GM04504 (cell line): ENCODE data around the gene BMPER.

Experiments
- DNase-seq: peaks from one replicate; pipeline ENCODE4 v3.0.0-alpha.2; 2012; ENCODE audit warnings: low read depth

BMPER gene

DNA sequence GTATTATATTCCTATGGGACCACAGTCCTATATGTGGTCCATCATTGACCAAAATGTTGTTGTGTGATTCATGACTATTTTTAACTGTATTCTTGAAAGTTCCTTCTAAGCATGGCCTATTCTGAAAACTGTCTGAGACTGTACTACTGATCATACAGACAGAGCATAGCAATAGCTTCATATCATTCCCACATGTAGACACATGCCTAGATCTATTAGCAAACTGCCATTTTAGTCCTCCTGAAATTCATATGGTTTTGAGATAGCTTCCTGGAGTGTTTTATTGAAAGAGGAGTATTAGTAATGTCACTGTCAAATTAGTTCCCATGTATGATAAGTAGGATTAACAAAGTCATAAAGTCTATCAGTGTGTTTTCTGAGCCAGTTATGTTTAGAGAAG is 157.5 kb downstream of the BMPER start:
- no peak for DNase-seq

- DNase-seq, result no peak
Observed at GRCh38 chr7:34064519-34065158, 159.3 kb downstream of the BMPER start.

DNA sequence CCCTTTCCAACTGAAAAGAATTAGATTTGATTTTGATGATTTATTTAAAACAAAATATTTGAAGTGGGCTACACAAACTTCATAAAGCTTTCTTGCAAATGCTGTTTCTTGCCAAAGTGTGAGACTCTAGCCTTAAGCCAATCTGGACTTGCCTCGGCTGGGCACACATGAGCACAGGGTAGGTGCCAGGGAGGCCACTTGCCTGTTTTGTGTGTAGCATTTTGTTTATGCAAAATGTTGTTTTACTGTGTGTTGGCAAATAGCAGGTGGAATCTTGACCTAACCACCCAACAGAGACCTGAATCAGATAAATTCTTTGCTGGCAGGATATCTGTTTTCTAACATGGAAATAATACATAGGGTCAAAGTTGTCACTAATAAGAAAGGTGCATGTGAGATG is 161.1 kb downstream of the BMPER start:
- no peak for DNase-seq

- no peak for DNase-seq
Observed at GRCh38 chr7:34067005-34067778, 161.9 kb downstream of the BMPER start.

GRCh38 chr7:34069676-34070075 is 164.3 kb downstream of the BMPER start:
- DNase-seq, result no peak

- DNase-seq, result no peak
Observed at GRCh38 chr7:34070511-34071323, 165.4 kb downstream of the BMPER start.

DNA sequence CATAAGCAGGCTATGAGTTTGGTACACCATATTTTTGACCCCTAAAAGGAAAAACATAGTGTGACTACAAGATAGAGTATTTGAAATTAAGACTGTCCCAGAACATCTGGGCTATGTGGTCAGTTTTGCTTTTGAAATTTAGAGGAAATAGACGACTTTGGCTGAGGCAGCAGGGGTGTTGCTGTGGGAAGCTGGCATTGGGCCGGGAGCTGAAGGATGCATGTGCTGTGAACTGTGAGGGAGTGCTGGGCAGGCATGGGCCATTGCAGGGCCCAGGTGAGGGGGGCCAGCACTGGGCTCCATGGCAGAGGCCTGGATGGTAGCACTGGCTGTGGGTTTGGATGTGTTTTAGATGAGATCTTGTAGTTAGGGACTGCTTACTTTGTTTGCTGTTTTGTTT is 168.3 kb downstream of the BMPER start:
- DNase-seq, result peak; percentile 58

- no peak for DNase-seq
Observed at GRCh38 chr7:34074421-34074820, 169.1 kb downstream of the BMPER start.

GRCh38 chr7:34075523-34076370 is 170.4 kb downstream of the BMPER start:
- no peak for DNase-seq

DNA sequence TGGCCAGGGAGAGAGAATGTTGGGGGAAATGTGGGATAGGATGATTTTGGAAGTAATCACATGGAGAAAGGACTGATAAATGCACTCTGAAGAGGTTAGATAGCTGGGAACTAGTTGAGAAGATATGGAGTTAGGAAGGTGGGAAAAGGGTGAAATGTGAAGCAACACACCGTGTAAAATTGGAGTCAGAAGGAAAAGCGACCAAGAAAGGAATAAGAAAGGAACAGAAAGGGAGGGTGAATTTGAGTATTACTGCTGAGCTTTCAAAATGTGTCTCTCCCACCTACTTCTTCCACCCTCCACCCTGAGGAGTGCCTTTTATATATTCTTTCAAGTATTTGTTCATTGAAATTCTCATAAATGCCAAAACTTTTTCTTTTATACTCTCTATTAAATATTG is 171.8 kb downstream of the BMPER start:
- no peak for DNase-seq

DNA sequence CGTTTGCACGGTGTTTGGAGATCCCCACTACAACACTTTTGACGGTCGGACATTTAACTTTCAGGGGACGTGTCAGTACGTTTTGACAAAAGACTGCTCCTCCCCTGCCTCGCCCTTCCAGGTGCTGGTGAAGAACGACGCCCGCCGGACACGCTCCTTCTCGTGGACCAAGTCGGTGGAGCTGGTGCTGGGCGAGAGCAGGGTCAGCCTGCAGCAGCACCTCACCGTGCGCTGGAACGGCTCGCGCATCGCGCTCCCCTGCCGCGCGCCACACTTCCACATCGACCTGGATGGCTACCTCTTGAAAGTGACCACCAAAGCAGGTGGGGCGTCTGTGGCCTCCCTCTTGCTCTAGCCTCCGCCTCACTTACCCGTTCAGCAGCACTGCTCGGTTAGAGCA is 173.5 kb downstream of the BMPER start:
- DNase-seq, result no peak

DNA sequence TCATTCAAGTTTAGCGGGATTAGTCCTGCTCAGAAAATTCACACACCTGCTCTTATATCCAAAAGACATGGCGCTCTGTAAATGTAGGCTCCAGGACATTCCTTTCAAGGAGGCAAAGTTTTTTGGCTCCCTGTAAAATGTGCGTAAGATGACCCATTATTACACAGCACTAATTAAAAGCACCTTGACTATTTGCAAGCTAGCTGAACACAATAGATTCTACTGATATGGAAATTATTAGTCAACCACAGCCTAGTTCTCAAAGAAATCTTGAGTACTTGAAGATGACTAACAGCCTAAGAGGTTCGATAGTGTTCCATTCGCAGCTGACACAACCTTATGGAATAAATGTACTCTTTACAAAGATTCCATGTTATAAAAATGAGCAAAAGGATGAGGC is 175.2 kb downstream of the BMPER start:
- DNase-seq, result no peak

GRCh38 chr7:34081935-34082334 is 176.6 kb downstream of the BMPER start:
- DNase-seq, result no peak

GRCh38 chr7:34083440-34083839 is 178.1 kb downstream of the BMPER start:
- no peak for DNase-seq

- DNase-seq, result no peak
Observed at GRCh38 chr7:34084651-34085050, 179.3 kb downstream of the BMPER start.

GRCh38 chr7:34086064-34086463 is 180.7 kb downstream of the BMPER start:
- DNase-seq, result no peak

- no peak for DNase-seq
Observed at GRCh38 chr7:34086981-34087380, 181.6 kb downstream of the BMPER start.

- no peak for DNase-seq
Observed at GRCh38 chr7:34087892-34088891, 182.9 kb downstream of the BMPER start.

DNA sequence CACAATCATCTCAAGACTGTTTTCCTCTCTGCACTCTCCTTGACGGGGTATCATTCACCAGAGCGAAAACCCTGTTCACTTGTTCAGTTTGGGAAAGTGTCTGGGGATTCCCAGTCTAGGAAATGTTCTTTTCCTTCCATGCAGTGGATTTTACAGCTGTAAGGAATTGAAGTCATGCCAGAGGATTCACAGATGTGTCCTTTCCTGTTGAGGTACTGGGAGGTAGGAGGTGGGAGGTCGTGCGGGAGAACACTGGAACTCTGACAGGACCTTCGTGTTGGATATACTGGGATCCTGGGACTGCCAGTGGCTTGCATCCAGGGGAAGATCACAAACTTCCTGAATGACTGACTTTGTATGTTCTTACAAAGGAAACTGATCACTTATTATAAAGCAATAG is 185.5 kb downstream of the BMPER start:
- no peak for DNase-seq

DNA sequence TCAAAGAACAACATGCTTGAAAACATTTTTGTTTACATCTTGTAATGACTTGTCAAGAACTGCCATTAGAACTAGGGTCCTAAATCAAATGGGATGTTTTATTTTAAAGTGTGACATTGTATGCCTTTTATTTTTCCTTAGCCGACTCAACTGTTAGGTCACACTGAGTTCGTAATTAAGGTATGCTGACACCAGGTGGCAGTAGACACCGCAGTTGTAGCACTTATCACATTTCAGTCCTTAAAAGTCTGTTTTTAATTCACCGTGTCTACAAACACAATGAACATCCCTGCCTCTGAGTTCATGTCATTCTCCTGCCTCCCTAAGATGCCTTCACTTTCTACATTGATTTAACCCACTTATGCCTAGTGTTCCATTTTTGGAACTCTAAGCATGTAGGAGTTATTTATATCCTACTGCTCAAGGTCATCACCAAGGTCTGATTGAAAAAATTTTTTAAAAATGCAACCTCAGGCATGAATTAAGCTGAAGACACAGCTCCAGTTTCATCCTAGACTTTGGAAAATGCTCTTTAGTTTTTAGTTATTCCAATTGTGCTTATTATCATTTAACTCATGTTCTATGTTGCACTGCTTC is 186.1 kb downstream of the BMPER start:
- no peak for DNase-seq
